ENCODE results near the gene LAPTM5. TPM values are rescaled to one million over a fixed set of nuclear protein-coding genes. Genes with fewer than 3 reads are reported as not detected.
A peak's percentile ranks its signal among the peaks of the same experiment; 100 is the strongest.
"Not testable (repeated sequence)": the region's sequence is repeated elsewhere in the genome, so short reads cannot be mapped to it uniquely, and the experiment has no call there.

Gene LAPTM5
- total RNA-seq, 3 donors from 2014 or later: 41.3 to 130 (median 70.1) TPM

- H3K9me3 ChIP-seq: no peaks in the 10 kb centered on the region
- TF ChIP-seq POLR2AphosphoS5 (IDR thresholded peaks at IDR 0.05) (no peak), POLR2A (IDR thresholded peaks at IDR 0.05) (no peak), CTCF (IDR thresholded peaks at IDR 0.05) (no peak)
- peak in 1 of 2 donors; percentile 36 for DNase-seq (ENCODE audit: low spot score in 2 of 2)
- H3K27ac ChIP-seq: no peak overlapping the region
- no peak overlapping the region for H3K4me3 ChIP-seq
- intact Hi-C loops (cut with DNase I; ENCODE audit: low total_unique reads): no loop called here
- no peaks in the 10 kb centered on the region for H3K4me1 ChIP-seq
- no peaks in the 10 kb centered on the region for H3K36me3 ChIP-seq
- H3K27me3 ChIP-seq: no peaks in the 10 kb centered on the region
Measured at GRCh38 chr1:30691480-30691879, 66.1 kb downstream of the LAPTM5 start.

GRCh38 chr1:30689901-30690645 lies 67.5 kb downstream of the LAPTM5 start:
- peak in 1 of 2 donors; percentile 31 for DNase-seq (ENCODE audit: low spot score in 2 of 2)
- Histone ChIP-seq H3K4me3 (no peak overlapping the region), H3K4me1 (peaks cover 0 to under 1% of the 10 kb centered on the region in 2 donors), H3K36me3 (no peaks in the 10 kb centered on the region), H3K9me3 (no peaks in the 10 kb centered on the region), H3K27me3 (peaks cover 0 to under 1% of the 10 kb centered on the region in 2 donors), H3K27ac (no peak overlapping the region)
- TF ChIP-seq CTCF (IDR thresholded peaks at IDR 0.05) (no peak), POLR2AphosphoS5 (IDR thresholded peaks at IDR 0.05) (no peak), POLR2A (IDR thresholded peaks at IDR 0.05) (no peak)
- intact Hi-C loops (cut with DNase I; ENCODE audit: low total_unique reads): no loop called here

- H3K9me3 ChIP-seq: no peaks in the 10 kb centered on the region
- H3K36me3 ChIP-seq: no peaks in the 10 kb centered on the region
- peaks cover 0 to 6% of the 10 kb centered on the region in 2 donors for H3K27me3 ChIP-seq
- no peak overlapping the region for H3K27ac ChIP-seq
- peak in 1 of 2 donors; percentile 19 for DNase-seq (ENCODE audit: low spot score in 2 of 2)
- TF ChIP-seq POLR2AphosphoS5 (IDR thresholded peaks at IDR 0.05) (no peak), POLR2A (IDR thresholded peaks at IDR 0.05) (no peak), CTCF (IDR thresholded peaks at IDR 0.05) (no peak)
- intact Hi-C loops (cut with DNase I; ENCODE audit: low total_unique reads): no loop called here
- H3K4me3 ChIP-seq: no peak overlapping the region
- peaks cover 0 to 7% of the 10 kb centered on the region in 2 donors for H3K4me1 ChIP-seq
Measured at GRCh38 chr1:30688920-30689794, 68.4 kb downstream of the LAPTM5 start.

GRCh38 chr1:30688516-30688915 lies 69.1 kb downstream of the LAPTM5 start:
- peaks cover 0 to 10% of the 10 kb centered on the region in 2 donors for H3K27me3 ChIP-seq
- DNase-seq (ENCODE audit: low spot score in 2 of 2): peak in 1 of 2 donors; percentile 15
- H3K36me3 ChIP-seq; H3K27ac ChIP-seq; intact Hi-C loops (cut with DNase I; ENCODE audit: low total_unique reads); H3K4me3 ChIP-seq; H3K9me3 ChIP-seq; H3K4me1 ChIP-seq: not testable (repeated sequence)

- TF ChIP-seq POLR2AphosphoS5 (IDR thresholded peaks at IDR 0.05) (no peak), CTCF (IDR thresholded peaks at IDR 0.05) (no peak), POLR2A (IDR thresholded peaks at IDR 0.05) (no peak)
- H3K36me3 ChIP-seq: no peaks in the 10 kb centered on the region
- H3K27me3 ChIP-seq: peaks cover 0 to 12% of the 10 kb centered on the region in 2 donors
- H3K4me3 ChIP-seq: no peak overlapping the region
- H3K9me3 ChIP-seq: no peaks in the 10 kb centered on the region
- intact Hi-C loops (cut with DNase I; ENCODE audit: low total_unique reads): no loop called here
- H3K4me1 ChIP-seq: peaks cover 0 to 7% of the 10 kb centered on the region in 2 donors
- DNase-seq (ENCODE audit: low spot score in 2 of 2): peak in 1 of 2 donors; percentile 24
- H3K27ac ChIP-seq: no peak overlapping the region
Measured at GRCh38 chr1:30687886-30688285, 69.7 kb downstream of the LAPTM5 start.
